Measurements from ENCODE around the gene DIAPH3.
"Not testable (repeated sequence)": the region's sequence is repeated elsewhere in the genome, so short reads cannot be mapped to it uniquely, and the experiment has no call there.

DIAPH3 gene

GRCh38 chr13:60163478-60164233 is at the start of gene DIAPH3:
Gene DIAPH3, minus strand, starts transcription at chr13:60163928. Its CDS starts 162 bp downstream, at chr13:60163766.
- peak; percentile 95 for DNase-seq

DNA sequence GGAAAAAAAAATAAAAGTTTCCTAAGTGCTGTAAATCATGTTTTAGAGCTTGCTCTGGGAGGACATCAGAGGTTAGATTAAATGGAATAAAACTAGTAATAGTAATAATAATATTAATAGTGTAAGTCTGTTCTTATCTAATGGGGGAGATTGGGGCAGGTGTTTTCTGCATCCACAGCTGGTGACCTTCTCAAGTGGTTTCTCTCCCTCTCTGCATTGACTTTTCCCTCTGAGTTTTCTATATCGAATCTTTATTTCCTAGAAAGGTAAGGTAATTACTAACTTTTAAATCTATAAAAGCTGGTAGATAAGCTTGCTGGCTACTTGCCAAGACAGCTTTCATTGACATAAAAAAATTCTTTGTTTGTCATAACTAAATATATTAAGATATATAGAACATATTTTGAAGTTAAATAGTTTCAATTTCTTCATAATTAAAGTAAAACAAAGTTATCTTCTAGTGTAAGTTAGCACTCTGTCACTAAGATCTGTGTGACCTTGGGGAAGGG is 49.6 kb upstream of the DIAPH3 start:
- no peak for DNase-seq

- DNase-seq: no peak
Observed at GRCh38 chr13:60211548-60211947, 47.8 kb upstream of the DIAPH3 start.

GRCh38 chr13:60210510-60211330 is 47.0 kb upstream of the DIAPH3 start:
- DNase-seq: no peak

DNA sequence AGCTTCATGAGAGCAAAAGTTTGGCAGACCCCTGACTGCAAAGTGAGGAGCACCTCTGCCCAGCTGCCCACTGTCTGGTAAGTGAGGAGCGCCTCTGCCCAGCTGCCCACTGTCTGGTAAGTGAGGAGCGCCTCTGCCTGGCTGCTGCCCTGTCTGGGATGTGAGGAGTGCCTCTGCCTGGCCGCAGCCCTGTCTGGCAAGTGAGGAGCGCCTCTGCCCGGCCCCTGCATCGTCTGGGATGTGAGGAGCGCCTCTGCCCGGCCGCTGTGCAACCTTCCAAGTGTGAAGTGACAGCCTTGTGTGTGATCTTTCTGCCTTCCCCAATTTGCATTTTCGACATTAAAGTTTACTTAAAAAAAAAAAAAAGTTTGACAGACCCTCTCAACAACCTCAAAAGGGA is 41.8 kb upstream of the DIAPH3 start:
- not testable (repeated sequence) for DNase-seq

- DNase-seq: no peak
Observed at GRCh38 chr13:60201286-60201685, 37.6 kb upstream of the DIAPH3 start.

- not testable (repeated sequence) for DNase-seq
Observed at GRCh38 chr13:60195893-60196292, 32.2 kb upstream of the DIAPH3 start.

GRCh38 chr13:60182907-60183306 is 19.2 kb upstream of the DIAPH3 start:
- no peak for DNase-seq

DNA sequence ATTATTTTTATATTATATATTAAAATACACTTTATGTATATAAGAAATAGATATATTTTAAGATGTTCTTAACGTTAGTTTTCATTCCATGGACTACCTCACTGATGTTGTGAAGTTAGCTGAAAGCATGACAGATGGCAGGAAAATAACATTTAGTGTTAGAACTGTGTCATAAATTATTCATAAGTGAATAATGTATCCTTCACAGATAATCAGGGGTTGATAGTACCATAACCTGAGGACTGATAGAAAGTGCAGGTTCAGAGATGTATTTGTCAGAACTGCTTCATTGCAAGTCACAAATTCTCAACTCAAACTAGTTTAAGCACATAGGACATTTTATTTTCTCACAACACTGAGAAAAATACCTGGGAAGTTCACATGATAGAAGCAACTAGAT is 14.6 kb upstream of the DIAPH3 start:
- DNase-seq: no peak

- DNase-seq: no peak
Observed at GRCh38 chr13:60175571-60175970, 11.8 kb upstream of the DIAPH3 start.

DNA sequence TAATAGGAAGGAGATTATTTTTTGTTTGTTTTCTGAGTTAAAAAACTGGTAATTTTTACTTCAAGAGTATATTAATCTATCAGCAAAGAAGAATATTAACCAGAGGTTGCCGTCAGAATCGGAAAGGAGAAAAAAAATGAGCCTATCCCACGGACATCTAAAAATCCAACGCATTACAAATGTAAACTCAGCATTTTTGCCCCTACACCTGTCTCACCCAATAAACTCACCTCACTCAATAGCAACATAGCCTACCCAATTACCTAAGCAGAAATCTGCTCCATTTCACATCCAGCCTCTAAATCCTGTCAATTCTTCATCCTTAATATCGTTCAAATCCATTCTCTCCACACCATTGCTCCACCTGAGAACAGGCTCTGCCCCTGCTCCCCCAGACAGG is 10.4 kb upstream of the DIAPH3 start:
- no peak for DNase-seq

- DNase-seq: no peak
Observed at GRCh38 chr13:60172111-60172510, 8.4 kb upstream of the DIAPH3 start.

- DNase-seq: no peak
Observed at GRCh38 chr13:60170414-60170813, 6.7 kb upstream of the DIAPH3 start.

DNA sequence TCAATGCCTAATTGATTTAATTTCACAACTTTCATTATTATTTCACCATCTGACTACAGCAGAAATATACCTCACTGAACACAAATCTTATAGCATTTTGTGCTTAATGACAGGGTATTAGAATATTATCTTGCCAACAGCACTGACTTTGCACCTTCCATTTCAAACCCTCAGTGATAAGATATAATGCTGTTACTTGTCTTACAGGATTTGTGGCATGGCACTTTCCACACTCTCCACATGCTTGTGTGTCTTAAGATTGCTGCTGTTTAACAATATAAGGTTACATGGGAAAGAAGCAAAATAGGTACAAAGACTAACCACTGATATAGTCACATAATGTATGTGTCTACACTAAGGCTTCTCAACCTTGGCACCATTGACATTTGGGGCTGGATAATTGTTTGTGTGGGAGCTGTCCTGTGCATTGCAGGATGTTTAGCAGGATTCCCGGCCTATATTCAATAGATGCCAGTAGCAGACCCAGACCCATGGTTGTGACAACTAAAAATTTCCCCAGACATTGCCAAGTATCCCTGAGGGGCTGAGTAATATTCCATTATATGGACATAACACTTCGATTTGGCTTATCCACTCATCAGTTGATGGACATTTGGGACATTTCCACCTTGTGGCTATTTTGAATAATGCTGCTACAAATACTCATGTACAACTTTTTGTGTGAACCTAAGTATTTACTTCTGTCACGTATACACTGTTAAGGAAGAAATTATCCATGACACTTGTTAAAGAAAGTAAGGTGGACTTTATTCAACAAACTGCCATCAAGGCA is 5.7 kb upstream of the DIAPH3 start:
- no peak for DNase-seq

GRCh38 chr13:60167121-60167520 is 3.4 kb upstream of the DIAPH3 start:
- DNase-seq: no peak

GRCh38 chr13:60165391-60166099 is 1.8 kb upstream of the DIAPH3 start:
- DNase-seq: no peak

- DNase-seq: no peak
Observed at GRCh38 chr13:60164234-60164889, 634 bp upstream of the DIAPH3 start.

DNA sequence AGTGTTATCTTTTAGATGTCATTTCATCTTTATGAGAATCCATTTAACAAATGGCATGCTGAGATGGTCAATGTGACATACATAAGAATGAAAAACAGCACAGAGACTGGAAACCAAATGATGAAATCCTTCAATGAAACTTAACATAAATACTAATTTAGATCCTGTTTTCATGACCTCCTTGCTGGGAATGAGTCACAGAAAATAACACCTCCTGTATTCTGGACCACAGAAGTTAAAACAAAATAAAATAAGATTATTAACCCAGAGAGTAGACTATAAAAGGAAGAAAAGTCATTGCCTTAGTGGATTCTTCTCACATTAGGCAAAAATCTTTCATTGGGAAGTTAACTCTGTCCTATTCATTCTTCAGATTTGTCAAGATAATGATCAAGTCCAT is 1.6 kb downstream of the DIAPH3 start:
- no peak for DNase-seq

DNA sequence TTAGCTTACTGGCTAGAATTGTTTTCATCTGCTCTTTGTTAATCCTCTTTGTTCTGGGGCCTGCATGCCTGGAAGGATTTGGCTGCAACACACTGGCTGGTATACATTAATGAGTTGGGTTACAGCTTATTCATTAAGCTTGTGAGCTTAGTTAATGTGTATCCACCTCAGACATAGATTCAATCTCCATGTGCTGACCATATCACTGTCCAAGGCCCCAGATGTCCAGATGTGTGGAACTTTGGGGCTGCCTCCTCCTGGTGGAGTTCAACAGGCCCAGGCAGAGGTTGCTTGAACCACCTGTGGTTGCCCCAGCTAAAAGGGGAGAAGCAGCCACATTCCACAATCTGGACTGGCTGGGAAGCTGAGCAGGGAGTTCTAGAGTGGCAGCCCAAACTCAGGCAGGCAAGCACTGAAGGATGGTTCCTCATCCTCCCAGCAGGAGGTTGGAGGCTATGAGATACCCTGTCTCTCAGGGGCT is 5.4 kb downstream of the DIAPH3 start:
- DNase-seq: no peak

- DNase-seq: no peak
Observed at GRCh38 chr13:60155978-60156377, 7.8 kb downstream of the DIAPH3 start.

DNA sequence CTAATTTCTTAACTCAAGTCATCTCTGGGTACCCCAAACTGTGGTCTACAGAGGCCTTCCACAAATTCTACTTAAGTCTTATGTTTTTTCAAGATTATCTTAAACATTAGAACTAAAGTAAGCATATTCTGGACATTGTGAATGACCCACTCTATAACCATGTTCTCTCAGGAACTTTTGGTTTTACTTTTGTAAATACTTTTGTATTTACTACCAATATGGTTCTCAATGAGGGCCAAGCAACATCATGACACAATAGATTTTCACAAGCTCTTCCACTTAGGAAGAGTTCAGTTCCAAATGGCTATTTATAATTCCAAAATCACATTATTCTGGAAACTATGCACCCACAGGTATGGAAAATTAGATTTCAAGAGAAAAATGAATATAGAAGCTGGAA is 10.8 kb downstream of the DIAPH3 start:
- no peak for DNase-seq

DNA sequence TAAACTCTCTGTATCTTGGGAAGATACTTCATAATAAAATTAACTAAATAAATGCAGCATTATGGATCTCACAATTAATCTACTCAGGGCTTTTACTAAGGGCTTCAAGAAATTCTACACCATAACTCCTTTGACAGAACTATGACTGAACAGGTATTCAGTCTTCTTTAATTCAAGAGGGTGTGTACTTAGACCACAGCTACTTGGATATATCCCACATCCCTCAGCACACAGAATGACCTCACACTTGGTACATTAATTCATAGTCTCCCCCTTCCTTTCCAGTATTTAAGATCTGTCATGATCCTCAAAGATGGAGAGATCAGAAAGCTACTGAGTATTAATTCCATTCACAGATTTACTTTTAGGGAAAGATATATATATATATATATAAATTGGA is 11.6 kb downstream of the DIAPH3 start:
- DNase-seq: no peak
